Measurements from ENCODE around the gene CENPVL1. TPM values are rescaled to one million over a fixed set of nuclear protein-coding genes. Genes with fewer than 3 reads are reported as not detected.

The CENPVL1 gene
- total and polyA plus RNA-seq, 7 experiments from 2014 or later, result not detected

GRCh38 chrX:51747671-51748070 lies 37.4 kb downstream of the CENPVL1 start:
- H3K4me1 ChIP-seq (ENCODE audit: control insufficient read depth in 2 of 2, insufficient read depth in 2 of 2, low read length in 2 of 2), result peaks cover 2 to 3% of the 10 kb centered on the region in 2 donors
- H3K9me3 ChIP-seq (ENCODE audit: control insufficient read depth in 2 of 3, low read length in 3 of 3), result peaks cover 0 to 38% (median 8%) of the 10 kb centered on the region in 3 experiments
- no peak overlapping the region for H3K4me3 Mint-ChIP-seq
- no peak overlapping the region for H3K27ac Mint-ChIP-seq
- ATAC-seq (no peak), DNase-seq (no peak)
- intact Hi-C loops (cut with micrococcal nuclease), result no loop called here
- ChIA-PET POLR2A (no interaction called here), CTCF (no interaction called here)
- H3K4me3 ChIP-seq (ENCODE audit: low read length), result no peak overlapping the region
- no peaks in the 10 kb centered on the region for H3K27me3 ChIP-seq (ENCODE audit: control insufficient read depth in 2 of 2, insufficient read depth in 2 of 2, low read length in 2 of 2)
- H3K27ac ChIP-seq (ENCODE audit: low read depth, low read length), result no peak overlapping the region
- peaks cover 0 to 30% (median 23%) of the 10 kb centered on the region in 5 donors for H3K36me3 Mint-ChIP-seq
- peaks cover 8 to 27% (median 18%) of the 10 kb centered on the region in 7 donors for H3K4me1 Mint-ChIP-seq
- peaks cover 0 to 4% (median 0%) of the 10 kb centered on the region in 5 donors for H3K27me3 Mint-ChIP-seq
- H3K36me3 ChIP-seq (ENCODE audit: control insufficient read depth in 2 of 3, insufficient read depth in 3 of 3, low read length in 3 of 3), result peaks cover 0 to 3% (median 0%) of the 10 kb centered on the region in 3 experiments
- peaks cover 0 to 82% (median 29%) of the 10 kb centered on the region in 11 donors for H3K9me3 Mint-ChIP-seq

GRCh38 chrX:51759055-51759839 lies 48.9 kb downstream of the CENPVL1 start:
- ChIA-PET POLR2A (no interaction called here), CTCF (no interaction called here)
- H3K4me3 Mint-ChIP-seq, result no peak overlapping the region
- no peaks in the 10 kb centered on the region for H3K27me3 ChIP-seq (ENCODE audit: control insufficient read depth in 2 of 2, insufficient read depth in 2 of 2, low read length in 2 of 2)
- ATAC-seq (no peak), DNase-seq (no peak)
- peaks cover 4 to 9% (median 7%) of the 10 kb centered on the region in 5 donors for H3K27me3 Mint-ChIP-seq
- H3K27ac Mint-ChIP-seq, result no peak overlapping the region
- no peaks in the 10 kb centered on the region for H3K4me1 ChIP-seq (ENCODE audit: control insufficient read depth in 2 of 2, insufficient read depth in 2 of 2, low read length in 2 of 2)
- intact Hi-C loops (cut with micrococcal nuclease), result no loop called here
- no peak overlapping the region for H3K4me3 ChIP-seq (ENCODE audit: low read length)
- no peaks in the 10 kb centered on the region for H3K36me3 ChIP-seq (ENCODE audit: control insufficient read depth in 2 of 3, insufficient read depth in 3 of 3, low read length in 3 of 3)
- H3K9me3 Mint-ChIP-seq, result peaks cover 0 to 3% (median 0%) of the 10 kb centered on the region in 11 donors
- H3K9me3 ChIP-seq (ENCODE audit: control insufficient read depth in 2 of 3, low read length in 3 of 3), result no peaks in the 10 kb centered on the region
- H3K4me1 Mint-ChIP-seq, result no peaks in the 10 kb centered on the region
- no peak overlapping the region for H3K27ac ChIP-seq (ENCODE audit: low read depth, low read length)
- no peaks in the 10 kb centered on the region for H3K36me3 Mint-ChIP-seq

- ATAC-seq (no peak), DNase-seq (no peak)
- no peaks in the 10 kb centered on the region for H3K4me1 ChIP-seq (ENCODE audit: control insufficient read depth in 2 of 2, insufficient read depth in 2 of 2, low read length in 2 of 2)
- intact Hi-C loops (cut with micrococcal nuclease), result no loop called here
- CTCF ChIA-PET, result no interaction called here
- H3K36me3 ChIP-seq (ENCODE audit: control insufficient read depth in 2 of 3, insufficient read depth in 3 of 3, low read length in 3 of 3), result no peaks in the 10 kb centered on the region
- H3K4me3 ChIP-seq (ENCODE audit: low read length), result no peak overlapping the region
- Mint-ChIP-seq H3K27me3 (peaks cover under 1 to 5% (median 5%) of the 10 kb centered on the region in 5 donors), H3K4me3 (no peak overlapping the region), H3K36me3 (no peaks in the 10 kb centered on the region), H3K4me1 (no peaks in the 10 kb centered on the region), H3K9me3 (peaks cover 0 to under 1% (median 0%) of the 10 kb centered on the region in 11 donors), H3K27ac (no peak overlapping the region)
- no peak overlapping the region for H3K27ac ChIP-seq (ENCODE audit: low read depth, low read length)
- POLR2A ChIA-PET, result no interaction called here
- H3K27me3 ChIP-seq (ENCODE audit: control insufficient read depth in 2 of 2, insufficient read depth in 2 of 2, low read length in 2 of 2), result no peaks in the 10 kb centered on the region
- H3K9me3 ChIP-seq (ENCODE audit: control insufficient read depth in 2 of 3, low read length in 3 of 3), result no peaks in the 10 kb centered on the region
These were observed 50.3 kb downstream of the CENPVL1 start for GRCh38 chrX:51760657-51761056.

Other genes with a start within 250 kb of the CENPVL1 start
- gene NUDT11, start 213.9 kb upstream of the CENPVL1 start, total RNA-seq, result 1 to 10 TPM in 1 of 5 experiments, under 1 TPM in 3, not detected in 1; 0.13 to 1.2 (median 0.47) TPM
- gene NUDT11, start 213.9 kb upstream of the CENPVL1 start, polyA plus RNA-seq, result under 1 TPM in 1 of 2 donors, not detected in 1; 0.09 TPM
- gene CENPVL3, start 91.6 kb upstream of the CENPVL1 start, total RNA-seq, result under 1 TPM in 1 of 5 experiments, not detected in 4; 0.12 TPM
- gene CENPVL3, start 91.6 kb upstream of the CENPVL1 start, polyA plus RNA-seq, result not detected
- gene CENPVL2, start 27.7 kb upstream of the CENPVL1 start, total RNA-seq, result not detected
- gene CENPVL2, start 27.7 kb upstream of the CENPVL1 start, polyA plus RNA-seq, result not detected
- 10 to 100 TPM in 3 of 5 experiments, 1 to 10 TPM in 2; 5.0 to 14.5 (median 13.1) TPM for gene GSPT2, start 32.9 kb downstream of the CENPVL1 start, total RNA-seq
- gene GSPT2, start 32.9 kb downstream of the CENPVL1 start, polyA plus RNA-seq, result 10 to 100 TPM in 1 of 2 donors, 1 to 10 TPM in 1; 8.9 to 12.1 TPM
- gene MAGED1, start 183.1 kb downstream of the CENPVL1 start, total RNA-seq, result 10 to 100 TPM; 26.3 to 41.9 (median 29.5) TPM
- gene MAGED1, start 183.1 kb downstream of the CENPVL1 start, polyA plus RNA-seq, result 10 to 100 TPM; 37.2 to 61.7 TPM

Measured in naive thymus-derived CD4-positive, alpha-beta T cell (primary cell).